K562 (cell line): ENCODE data around the gene CTSL. TPM values are rescaled to one million over a fixed set of nuclear protein-coding genes. Genes with fewer than 3 reads are reported as not detected.

Source experiments
- ATAC-seq: fragments of 200-7000 bp; cut with Tn5 transposase; 3 replicates; pipeline ENCODE4 v1.9.1; 2020; ENCODE audit warnings: moderate library complexity
- BruUV-seq: library from RNA; stranded (reverse); fragments of 400-500 nt; replicated peaks from 2 replicates; lab custom pipeline; 2021; lab: Mats Ljungman, UMichigan
- CTCF ChIA-PET: fragments of 300-600 bp; formaldehyde crosslinking; extraction: SDS; loops from one replicate; lab custom pipeline; 2021; ENCODE audit warnings: low intra/inter-chr PET ratio; lab: Yijun Ruan, JAX
- POLR2A ChIA-PET: fragments of 300-600, 350-650 bp; sonication (Branson Sonifier 250); formaldehyde crosslinking; extraction: SDS; loops from one replicate; lab custom pipeline; 2021; ENCODE audit warnings: antibody characterized with exemption, inconsistent platforms; lab: Yijun Ruan, JAX
- DNase-seq, 4 experiments: peaks; one replicate each; pipeline versions ENCODE4 v3.0.0 to v3.0.0-alpha.2; 2011 to 2018; ENCODE audit warnings: low spot score in 3 of 4, mixed read lengths in 3 of 4; ENCODE audit errors: extremely low read depth in 1 of 4
- FAIRE-seq: peaks from 2 replicates; lab custom pipeline; 2011; peaks lifted over from hg19 to GRCh38; lab: Jason Lieb, UNC
- H2AFZ ChIP-seq: 2 replicates; pipeline ENCODE4 v1.6.0; 2011; ENCODE audit warnings: low read depth, low read length, control low read depth, inconsistent platforms
- H3K27ac ChIP-seq: fragments of 200-600 bp; 3 replicates; pipeline ENCODE4 v1.8.0; 2011; ENCODE audit warnings: low read depth, mild to moderate bottlenecking, control low read depth, inconsistent platforms, low read length, moderate library complexity, mixed read lengths; ENCODE audit errors: extremely low read depth
- H3K27me3 ChIP-seq, 2 experiments: fragments of 300-600 bp in 1 of 2; 2 replicates in 1 of 2; 3 replicates in 1 of 2; pipeline versions ENCODE4 v1.6.0 to v1.8.0; 2011; ENCODE audit warnings: inconsistent platforms in 2 of 2, low read length in 2 of 2, mild to moderate bottlenecking in 1 of 2, mixed read lengths in 1 of 2, moderate library complexity in 1 of 2; ENCODE audit not compliant: control insufficient read depth in 2 of 2, insufficient read depth in 2 of 2
- H3K36me3 ChIP-seq: fragments of 300-600 bp; 3 replicates; pipeline ENCODE4 v1.8.0; 2011; ENCODE audit warnings: mild to moderate bottlenecking, low read length, inconsistent platforms; ENCODE audit not compliant: control insufficient read depth, insufficient read depth
- H3K4me1 ChIP-seq, 2 experiments: fragments of 200-600 bp in 1 of 2; replicated peaks in 1 of 2; 2 replicates in 1 of 2; 3 replicates in 1 of 2; pipeline versions ENCODE4 v1.5.1 to v1.8.0; 2011; ENCODE audit warnings: inconsistent platforms in 2 of 2, low read length in 2 of 2, mild to moderate bottlenecking in 1 of 2, mixed read lengths in 1 of 2, moderate library complexity in 1 of 2; ENCODE audit not compliant: control insufficient read depth in 2 of 2, insufficient read depth in 2 of 2
- H3K4me2 ChIP-seq: 2 replicates; pipeline ENCODE4 v1.6.1; 2011; ENCODE audit warnings: low read length, control low read depth, inconsistent platforms, mixed read lengths; ENCODE audit not compliant: insufficient read depth
- H3K4me3 ChIP-seq: fragments of 200-600 bp; sonication (generic), shearing (Covaris generic); 2 replicates; pipeline ENCODE4 v1.5.1; 2016; ENCODE audit warnings: control low read depth, inconsistent platforms
- H3K79me2 ChIP-seq: fragments of 200-600 bp; 3 replicates; pipeline ENCODE4 v1.8.0; 2011; ENCODE audit warnings: low read length, inconsistent platforms; ENCODE audit not compliant: control insufficient read depth, insufficient read depth
- H3K9ac ChIP-seq, 2 experiments: 2 replicates each; pipeline versions ENCODE4 v1.6.0 to v1.6.1; 2011; ENCODE audit warnings: low read depth in 2 of 2, low read length in 2 of 2, control low read depth in 1 of 2, inconsistent platforms in 1 of 2, mild to moderate bottlenecking in 1 of 2, mixed read lengths in 1 of 2; ENCODE audit not compliant: insufficient read depth in 1 of 2
- H3K9me1 ChIP-seq: one replicate; pipeline ENCODE4 v1.6.0; 2011; ENCODE audit warnings: inconsistent platforms, mild to moderate bottlenecking, low read length, moderate library complexity; ENCODE audit not compliant: control insufficient read depth, insufficient read depth
- H3K9me3 ChIP-seq: replicated peaks from 2 replicates; pipeline ENCODE4 v1.5.1; 2011; ENCODE audit warnings: low read depth, low read length, inconsistent platforms; ENCODE audit not compliant: control insufficient read depth, insufficient read depth
- H4K20me1 ChIP-seq: replicated peaks from 2 replicates; pipeline ENCODE4 v1.6.1; 2011; ENCODE audit warnings: low read length, inconsistent platforms, mixed read lengths; ENCODE audit not compliant: control insufficient read depth, insufficient read depth
- ESRRB ChIP-seq: fragments of 250-450 bp; sonication (Bioruptor Pico); IDR thresholded peaks from 2 replicates; pipeline ENCODE4 v1.5.0; 2020; ENCODE audit warnings: mild to moderate bottlenecking, moderate library complexity, borderline replicate concordance
- FUS ChIP-seq: fragments of 200-400 bp; formaldehyde crosslinking; optimal IDR thresholded peaks from 2 replicates; pipeline ENCODE3; 2017; ENCODE audit warnings: low read depth, low read length
- RB1 ChIP-seq: fragments of 450-650 bp; IDR thresholded peaks from 2 replicates; pipeline ENCODE4 v1.6.1; 2017; ENCODE audit warnings: low read depth, mild to moderate bottlenecking
- SOX6 ChIP-seq: fragments of 450-650 bp; IDR thresholded peaks from 2 replicates; pipeline ENCODE4 v1.6.1; 2014; ENCODE audit warnings: mild to moderate bottlenecking
- ZSCAN32 ChIP-seq: fragments of 450-650 bp; formaldehyde crosslinking; IDR thresholded peaks from 2 replicates; pipeline ENCODE4 v1.4.0; 2020; ENCODE audit warnings: mild to moderate bottlenecking, moderate library complexity
- WGBS: fragments of 100-300 bp; shearing (Covaris generic); methylation state at CpG from one replicate; pipeline ENCODE4 v1.1.6; 2016; ENCODE audit warnings: low coverage, mixed read lengths; ENCODE audit not compliant: insufficient coverage; ENCODE audit errors: missing lambda C conversion rate; 5-methylcytosine and 5-hydroxymethylcytosine counted together
- in situ Hi-C: fragments of 300-500 bp; cut with MboI; formaldehyde crosslinking; loops from 4 replicates; pipeline ENCODE4 v1.15.0; 2018; ENCODE audit warnings: inconsistent platforms, mixed read lengths
- intact Hi-C: fragments of 100-400 bp; cut with micrococcal nuclease; formaldehyde crosslinking; loops from 2 replicates; pipeline ENCODE4 v1.14.2; 2022
- polyA plus RNA-seq, 8 experiments: library from polyadenylated mRNA; depleted of rRNA in 4 of 8; stranded (reverse) in 5 of 8; unstranded in 3 of 8; fragments of >200 nt; fragmentation: Nextera tagmentation in 2 of 8; fragmentation: Illumina TruSeq in 1 of 8; extraction: Ambion mirVana in 2 of 8; extraction: Trizol in 1 of 8; gene quantifications; 2 replicates each; pipeline versions ENCODE4 v1.2.1 to v1.2.3, GENCODE V29; 2011 to 2014; ENCODE audit warnings: inconsistent platforms in 1 of 8, missing spikeins in 1 of 8
- total RNA-seq, 7 experiments: library from RNA; depleted of rRNA in 6 of 7; stranded (reverse); fragments of >200 nt in 6 of 7; fragmentation: Illumina TruSeq in 2 of 7; extraction: Trizol in 2 of 7; gene quantifications; 2 replicates each; pipeline versions ENCODE4 v1.2.1 to v1.2.3, GENCODE V29; 2011 to 2021; ENCODE audit warnings: low replicate concordance in 1 of 7

The CTSL gene
- total and polyA plus RNA-seq, 9 of the 15 experiments (the other 6 are each of a cell fraction or from before 2014, with no cell fraction given): 55.9 to 165 (median 93.7) TPM

GRCh38 chr9:87770616-87771315 lies 44.8 kb downstream of the CTSL start:
- Histone ChIP-seq H3K9me1 (no peaks in the 10 kb centered on the region), H3K36me3 (no peaks in the 10 kb centered on the region), H3K4me2 (no peak overlapping the region), H3K4me1 (peaks cover 8 to 11% of the 10 kb centered on the region in 2 experiments; a peak in 4 of 5 replicates), H3K9me3 (no peaks in the 10 kb centered on the region), H3K9ac (no peak overlapping the region), H3K27ac (no peak overlapping the region), H3K27me3 (no peaks in the 10 kb centered on the region), H2AFZ (no peak overlapping the region), H3K79me2 (no peaks in the 10 kb centered on the region), H4K20me1 (no peaks in the 10 kb centered on the region), H3K4me3 (no peak overlapping the region)
- DNase-seq: no peak
- in situ Hi-C loops (no loop called here), intact Hi-C loops (no loop called here)
- TF ChIP-seq ESRRB (CRISPR knock-in tag): no peak
- no peak for TF ChIP-seq ZSCAN32
- TF ChIP-seq FUS: no peak
- TF ChIP-seq RB1: no peak
- no peak for TF ChIP-seq SOX6
- FAIRE-seq: no peak
- BruUV-seq: no TSS peak
- ChIA-PET POLR2A (no interaction called here), CTCF (no interaction called here)
- no peak for ATAC-seq
- WGBS: 60% methylated on average over 10 of the region's 18 CpGs
